IMR-90 (cell line): ENCODE results near the gene GUCY2D. TPM values are rescaled to one million over a fixed set of nuclear protein-coding genes. Genes with fewer than 3 reads are reported as not detected.

ENCODE experiments used
- ATAC-seq: fragments of 200-7000 bp; cut with Tn5 transposase; 2 replicates; pipeline ENCODE4 v1.9.1; 2020; ENCODE audit warnings: low read depth, mild to moderate bottlenecking, moderate library complexity
- BruUV-seq: library from RNA; stranded (reverse); fragments of 400-500 nt; replicated peaks from 2 replicates; lab custom pipeline; 2021; lab: Mats Ljungman, UMichigan
- CTCF ChIA-PET: fragments of 300-600 bp; formaldehyde crosslinking; extraction: SDS; loops from one replicate; lab custom pipeline; 2021; ENCODE audit warnings: antibody characterized with exemption; lab: Yijun Ruan, JAX
- POLR2A ChIA-PET: fragments of 300-600 bp; sonication (Branson Sonifier 250); formaldehyde crosslinking; loops from one replicate; lab custom pipeline; 2022; ENCODE audit warnings: antibody characterized with exemption; ENCODE audit not compliant: unreplicated experiment; lab: Charles Lee
- DNase-seq: peaks from one replicate; pipeline ENCODE4 v3.0.0; 2013
- H2AFZ ChIP-seq: replicated peaks from 2 replicates; pipeline ENCODE3; 2013; ENCODE audit warnings: low read length, mild to moderate bottlenecking; ENCODE audit not compliant: poor library complexity
- H2AK5ac ChIP-seq: 2 replicates; pipeline ENCODE4 v1.6.1; 2013; ENCODE audit warnings: low read depth, low read length, inconsistent platforms
- H2AK9ac ChIP-seq: replicated peaks from 2 replicates; pipeline ENCODE3; 2013; ENCODE audit warnings: mild to moderate bottlenecking, low read depth, low read length, moderate library complexity; ENCODE audit not compliant: poor library complexity
- H2BK120ac ChIP-seq: 2 replicates; pipeline ENCODE4 v1.6.1; 2013; ENCODE audit warnings: low read depth, low read length, inconsistent platforms
- H2BK15ac ChIP-seq: 3 replicates; pipeline ENCODE4 v1.6.1; 2013; ENCODE audit warnings: low read depth, low read length, inconsistent platforms
- H2BK20ac ChIP-seq: 2 replicates; pipeline ENCODE4 v1.6.1; 2013; ENCODE audit warnings: low read depth, mild to moderate bottlenecking, inconsistent platforms, low read length, moderate library complexity
- H2BK5ac ChIP-seq: 2 replicates; pipeline ENCODE4 v1.6.1; 2013; ENCODE audit warnings: mild to moderate bottlenecking, low read depth, low read length, inconsistent platforms; ENCODE audit not compliant: poor library complexity, severe bottlenecking
- H3K14ac ChIP-seq: replicated peaks from 2 replicates; pipeline ENCODE4 v1.6.1; 2013; ENCODE audit warnings: low read depth, low read length, inconsistent platforms
- H3K18ac ChIP-seq: 2 replicates; pipeline ENCODE4 v1.6.1; 2013; ENCODE audit warnings: low read depth, low read length, control low read depth
- H3K23ac ChIP-seq: 2 replicates; pipeline ENCODE4 v1.6.1; 2013; ENCODE audit warnings: low read depth, low read length, inconsistent platforms
- H3K27ac ChIP-seq: 2 replicates; pipeline ENCODE4 v1.5.1; 2013; ENCODE audit warnings: mild to moderate bottlenecking, control low read depth, low read length; ENCODE audit not compliant: insufficient read depth
- H3K27me3 ChIP-seq: 2 replicates; pipeline ENCODE4 v1.6.1; 2013; ENCODE audit warnings: low read length; ENCODE audit not compliant: control insufficient read depth, insufficient read depth
- H3K36me3 ChIP-seq: 2 replicates; pipeline ENCODE4 v1.6.1; 2013; ENCODE audit warnings: low read length, mixed read lengths; ENCODE audit not compliant: control insufficient read depth, insufficient read depth
- H3K4ac ChIP-seq: 2 replicates; pipeline ENCODE4 v1.6.1; 2013; ENCODE audit warnings: low read depth, low read length, inconsistent platforms
- H3K4me1 ChIP-seq: 2 replicates; pipeline ENCODE4 v1.6.1; 2013; ENCODE audit warnings: low read length, mixed read lengths; ENCODE audit not compliant: control insufficient read depth, insufficient read depth
- H3K4me2 ChIP-seq: 2 replicates; pipeline ENCODE4 v1.6.1; 2013; ENCODE audit warnings: low read depth, mild to moderate bottlenecking, control low read depth, low read length, moderate library complexity
- H3K4me3 ChIP-seq: 2 replicates; pipeline ENCODE4 v1.5.1; 2013; ENCODE audit warnings: low read depth, mild to moderate bottlenecking, control low read depth, low read length, moderate library complexity; ENCODE audit not compliant: insufficient read depth
- H3K56ac ChIP-seq: 2 replicates; pipeline ENCODE4 v1.6.1; 2013; ENCODE audit warnings: low read length, inconsistent platforms; ENCODE audit not compliant: insufficient read depth; ENCODE audit errors: extremely low read depth
- H3K79me1 ChIP-seq, 2 experiments: 2 replicates each; pipeline ENCODE4 v1.6.1; 2013; ENCODE audit warnings: low read length in 2 of 2, inconsistent platforms in 1 of 2, low read depth in 1 of 2
- H3K9ac ChIP-seq: 2 replicates; pipeline ENCODE4 v1.6.1; 2013; ENCODE audit warnings: low read depth, low read length, control low read depth
- H3K9me1 ChIP-seq: 2 replicates; pipeline ENCODE4 v1.6.1; 2013; ENCODE audit warnings: low read length, inconsistent platforms; ENCODE audit not compliant: insufficient read depth
- H3K9me3 ChIP-seq: 2 replicates; pipeline ENCODE4 v1.6.1; 2013; ENCODE audit warnings: low read length; ENCODE audit not compliant: control insufficient read depth, insufficient read depth
- H4K20me1 ChIP-seq: 2 replicates; pipeline ENCODE4 v1.6.1; 2013; ENCODE audit warnings: low read length, inconsistent platforms; ENCODE audit not compliant: insufficient read depth
- H4K5ac ChIP-seq: 2 replicates; pipeline ENCODE4 v1.6.1; 2013; ENCODE audit warnings: mild to moderate bottlenecking, low read depth, low read length, control low read depth
- H4K8ac ChIP-seq, 2 experiments: 2 replicates each; pipeline ENCODE4 v1.6.1; 2013; ENCODE audit warnings: low read depth in 2 of 2, low read length in 2 of 2, control low read depth in 1 of 2, inconsistent platforms in 1 of 2
- H4K91ac ChIP-seq: 2 replicates; pipeline ENCODE4 v1.6.1; 2013; ENCODE audit warnings: low read depth, low read length, inconsistent platforms; ENCODE audit not compliant: insufficient read depth
- BHLHE40 ChIP-seq: fragments of 150-350 bp; IDR thresholded peaks from 2 replicates; pipeline ENCODE4 v1.6.1; 2016; ENCODE audit warnings: mild to moderate bottlenecking, low read depth, low read length
- CEBPB ChIP-seq: IDR thresholded peaks from 2 replicates; pipeline ENCODE4 v1.6.1; 2012; ENCODE audit warnings: low read depth, low read length, improper control_type of control experiment
- CHD1 ChIP-seq: IDR thresholded peaks from 2 replicates; pipeline ENCODE4 v1.6.1; 2012; ENCODE audit warnings: low read depth, low read length, improper control_type of control experiment
- FOS ChIP-seq: fragments of 150-350 bp; IDR thresholded peaks from 2 replicates; pipeline ENCODE4 v1.6.1; 2016; ENCODE audit warnings: low read depth, low read length
- MAFK ChIP-seq: IDR thresholded peaks from 2 replicates; pipeline ENCODE4 v1.6.1; 2012; ENCODE audit warnings: low read depth, low read length, improper control_type of control experiment
- MAZ ChIP-seq: IDR thresholded peaks from 2 replicates; pipeline ENCODE4 v1.6.1; 2012; ENCODE audit warnings: low read depth, mild to moderate bottlenecking, low read length, improper control_type of control experiment, moderate library complexity, borderline replicate concordance
- MXI1 ChIP-seq: IDR thresholded peaks from 2 replicates; pipeline ENCODE4 v1.6.1; 2012; ENCODE audit warnings: low read depth, mild to moderate bottlenecking, low read length, moderate library complexity, borderline replicate concordance
- POLR2A ChIP-seq: IDR thresholded peaks from 2 replicates; pipeline ENCODE4 v1.6.1; 2012; ENCODE audit warnings: mild to moderate bottlenecking, low read depth, low read length
- RAD21 ChIP-seq: IDR thresholded peaks from 2 replicates; pipeline ENCODE4 v1.6.1; 2012; ENCODE audit warnings: low read length, improper control_type of control experiment
- RCOR1 ChIP-seq: IDR thresholded peaks from 2 replicates; pipeline ENCODE4 v1.6.1; 2012; ENCODE audit warnings: mild to moderate bottlenecking, low read length, improper control_type of control experiment; ENCODE audit not compliant: insufficient replicate concordance
- RFX5 ChIP-seq: IDR thresholded peaks from 2 replicates; pipeline ENCODE4 v1.8.0; 2012; ENCODE audit warnings: low read depth, mild to moderate bottlenecking, low read length, moderate library complexity
- SMC3 ChIP-seq: fragments of 150-350 bp; IDR thresholded peaks from 2 replicates; pipeline ENCODE4 v1.6.1; 2016; ENCODE audit warnings: low read depth, mild to moderate bottlenecking, antibody characterized with exemption, low read length, moderate library complexity
- USF2 ChIP-seq: fragments of 150-350 bp; IDR thresholded peaks from 2 replicates; pipeline ENCODE4 v1.6.1; 2017; ENCODE audit warnings: mild to moderate bottlenecking, antibody characterized with exemption, low read length, low read depth
- WGBS, 2 experiments: methylation state at CpG; one replicate each; pipeline versions ENCODE4 v1.1.5 to v1.1.7; 2013; ENCODE audit warnings: missing lambda C conversion rate in 2 of 2; ENCODE audit not compliant: insufficient read length in 1 of 2; ENCODE audit errors: extremely low coverage in 2 of 2; 5-methylcytosine and 5-hydroxymethylcytosine counted together
- dilution Hi-C: fragments of 300-500 bp; cut with HindIII; formaldehyde crosslinking; loops from one replicate; pipeline ENCODE4 v1.14.3; 2018; ENCODE audit warnings: low sequenced_read_pairs; ENCODE audit not compliant: unreplicated experiment
- in situ Hi-C: fragments of 300-500 bp; cut with MboI; formaldehyde crosslinking; loops from 3 replicates; pipeline ENCODE4 v1.14.3; 2019; ENCODE audit warnings: low sequenced_read_pairs, inconsistent platforms, mixed read lengths
- intact Hi-C: fragments of 100-400 bp; cut with micrococcal nuclease; formaldehyde crosslinking; loops from 2 replicates; pipeline ENCODE4 v1.10.0; 2022
- polyA plus RNA-seq, 3 experiments: library from polyadenylated mRNA; depleted of rRNA; stranded (reverse); fragments of >200 nt; gene quantifications; 2 replicates each; pipeline ENCODE4 v1.2.3, GENCODE V29; 2012; ENCODE audit warnings: low replicate concordance in 1 of 3
- total RNA-seq: library from RNA; depleted of rRNA; stranded (reverse); fragments of >200 nt; gene quantifications from 2 replicates; pipeline ENCODE4 v1.2.3, GENCODE V29; 2012
- TF ChIP-seq, protein P1 (sequence below): conservative IDR thresholded peaks from 2 replicates; pipeline ENCODE4 v1.5.1; 2012; ENCODE audit warnings: mild to moderate bottlenecking, low read depth, low read length, improper control_type of control experiment

Gene GUCY2D
- total and polyA plus RNA-seq, 2 of the 4 experiments (the other 2 are of a cell fraction), result 0.03 TPM; not detected in 1

GRCh38 chr17:8005357-8005756 is 2.9 kb downstream of the GUCY2D start:
- no CpG with 5 or more reads among the region's 1 CpG for WGBS, 2 experiments
- ChIA-PET CTCF (interaction anchor here (0.6 to 2.0 kb wide), 2 partner anchors 15 to 257 kb away, joined by 5 to 7 read pairs; no protein-coding TSS in a partner anchor), POLR2A (no interaction called here)
- H3K9ac ChIP-seq, result no peak overlapping the region
- intact Hi-C loops (no loop called here), dilution Hi-C loops (no loop called here), in situ Hi-C loops (no loop called here)
- H2AFZ ChIP-seq, result peak overlapping the region; percentile 84
- H4K20me1 ChIP-seq, result 0 out of 2 replicates have a peak, but pooled peaks cover 5% of the 10 kb centered on the region
- peak overlapping the region; percentile 7 for H3K18ac ChIP-seq
- H3K4me2 ChIP-seq, result no peak overlapping the region
- ATAC-seq (peak; percentile 46), DNase-seq (no peak)
- H2BK15ac ChIP-seq, result peak overlapping the region; percentile 52; the same call in 1 of the 3 replicates
- no peak overlapping the region for H3K56ac ChIP-seq
- H4K91ac ChIP-seq, result peak overlapping the region; percentile 68; the same call in 1 of the 2 replicates
- peak overlapping the region; percentile 71 for H2BK20ac ChIP-seq
- no TSS peak for BruUV-seq
- no peaks in the 10 kb centered on the region for H3K79me1 ChIP-seq
- H2AK9ac ChIP-seq, result peak overlapping the region; percentile 87
- H3K9me1 ChIP-seq, result 0 out of 2 replicates have a peak, but pooled peaks cover 5% of the 10 kb centered on the region
- 0 out of 2 replicates have a peak overlapping the region, but pooled peaks have one; percentile 5 for H3K27ac ChIP-seq
- peaks cover 56% of the 10 kb centered on the region for H3K27me3 ChIP-seq
- H4K8ac ChIP-seq, result peak overlapping the region in 1 of 2 experiments; percentile 62; a peak in 2 of 4 replicates
- H3K14ac ChIP-seq, result peak overlapping the region; percentile 72
- peaks cover 4% of the 10 kb centered on the region; the same call in 1 of the 2 replicates for H3K4me1 ChIP-seq
- no peak overlapping the region; the same call in 1 of the 2 replicates for H2AK5ac ChIP-seq
- TF ChIP-seq SMC3 (no peak), CEBPB (no peak), POLR2A (no peak), RAD21 (no peak), CHD1 (no peak), MAZ (no peak), USF2 (no peak), RFX5 (no peak), FOS (no peak), RCOR1 (no peak), MAFK (no peak), MXI1 (no peak), BHLHE40 (no peak)
- TF ChIP-seq, protein P1, sequence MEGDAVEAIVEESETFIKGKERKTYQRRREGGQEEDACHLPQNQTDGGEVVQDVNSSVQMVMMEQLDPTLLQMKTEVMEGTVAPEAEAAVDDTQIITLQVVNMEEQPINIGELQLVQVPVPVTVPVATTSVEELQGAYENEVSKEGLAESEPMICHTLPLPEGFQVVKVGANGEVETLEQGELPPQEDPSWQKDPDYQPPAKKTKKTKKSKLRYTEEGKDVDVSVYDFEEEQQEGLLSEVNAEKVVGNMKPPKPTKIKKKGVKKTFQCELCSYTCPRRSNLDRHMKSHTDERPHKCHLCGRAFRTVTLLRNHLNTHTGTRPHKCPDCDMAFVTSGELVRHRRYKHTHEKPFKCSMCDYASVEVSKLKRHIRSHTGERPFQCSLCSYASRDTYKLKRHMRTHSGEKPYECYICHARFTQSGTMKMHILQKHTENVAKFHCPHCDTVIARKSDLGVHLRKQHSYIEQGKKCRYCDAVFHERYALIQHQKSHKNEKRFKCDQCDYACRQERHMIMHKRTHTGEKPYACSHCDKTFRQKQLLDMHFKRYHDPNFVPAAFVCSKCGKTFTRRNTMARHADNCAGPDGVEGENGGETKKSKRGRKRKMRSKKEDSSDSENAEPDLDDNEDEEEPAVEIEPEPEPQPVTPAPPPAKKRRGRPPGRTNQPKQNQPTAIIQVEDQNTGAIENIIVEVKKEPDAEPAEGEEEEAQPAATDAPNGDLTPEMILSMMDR, result no peak
- H3K36me3 ChIP-seq, result no peaks in the 10 kb centered on the region
- peak overlapping the region; percentile 77; the same call in 1 of the 2 replicates for H3K4ac ChIP-seq
- H3K23ac ChIP-seq, result peak overlapping the region; percentile 40; the same call in 1 of the 2 replicates
- H2BK120ac ChIP-seq, result peak overlapping the region; percentile 78
- H3K9me3 ChIP-seq, result no peaks in the 10 kb centered on the region
- H4K5ac ChIP-seq, result 0 out of 2 replicates have a peak overlapping the region, but pooled peaks have one; percentile 1
- no peak overlapping the region for H3K4me3 ChIP-seq
- peak overlapping the region; percentile 68 for H2BK5ac ChIP-seq
